ENCODE measurements around the gene HRH3.
A peak's percentile ranks its signal among the peaks of the same experiment; 100 is the strongest.

The HRH3 gene

DNA sequence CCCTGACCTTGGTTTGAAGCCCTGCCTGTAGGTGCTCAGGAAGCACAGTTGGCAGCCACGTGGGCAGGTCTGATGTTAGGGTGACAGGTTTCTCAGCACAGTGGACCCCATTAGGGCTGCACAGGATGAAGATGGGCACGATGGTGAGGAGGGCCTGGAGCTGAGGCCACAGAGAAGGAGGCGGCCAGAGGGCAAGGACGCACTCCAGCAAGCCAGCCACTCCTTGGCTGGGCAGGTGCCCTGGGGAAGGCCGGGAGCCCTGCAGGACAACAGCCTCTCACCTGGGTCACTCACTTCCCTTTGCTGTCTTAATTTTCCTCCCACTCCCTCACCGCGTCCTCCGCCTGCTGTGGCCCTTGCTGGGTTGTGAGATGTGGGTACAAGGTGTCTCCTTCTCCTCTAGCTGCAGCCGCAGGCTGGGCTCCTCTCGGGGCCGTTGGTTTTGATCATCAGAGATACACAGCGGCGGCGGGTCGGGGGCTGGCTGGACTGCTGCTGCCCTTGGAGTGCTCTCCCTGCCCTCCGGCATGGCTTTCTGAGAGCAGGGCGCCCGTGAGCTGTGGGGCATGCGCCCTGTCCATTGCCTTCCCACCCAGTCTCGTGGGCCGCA is 23.9 kb upstream of the HRH3 start:
- no peak for DNase-seq

DNA sequence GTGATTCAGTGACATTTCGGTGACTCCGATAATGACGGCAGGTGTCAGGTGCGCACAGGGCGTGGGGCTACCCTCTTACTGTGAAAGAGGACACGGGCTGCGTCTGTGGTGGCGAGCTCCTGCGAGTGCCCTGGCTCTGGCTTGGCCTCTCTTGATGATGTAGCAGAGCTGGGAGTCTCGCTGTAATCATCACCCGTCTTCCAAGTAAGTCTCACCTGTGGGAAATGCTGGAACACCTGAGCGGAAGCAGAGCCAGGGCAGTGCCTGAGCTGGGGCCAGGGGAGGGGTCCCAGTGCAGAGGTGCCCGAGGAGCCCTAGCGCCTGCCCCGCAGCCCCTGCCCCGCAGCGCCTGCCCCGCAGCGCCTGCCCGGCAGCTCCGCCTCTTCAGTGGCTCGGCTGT is 23.0 kb upstream of the HRH3 start:
- no peak for DNase-seq

DNA sequence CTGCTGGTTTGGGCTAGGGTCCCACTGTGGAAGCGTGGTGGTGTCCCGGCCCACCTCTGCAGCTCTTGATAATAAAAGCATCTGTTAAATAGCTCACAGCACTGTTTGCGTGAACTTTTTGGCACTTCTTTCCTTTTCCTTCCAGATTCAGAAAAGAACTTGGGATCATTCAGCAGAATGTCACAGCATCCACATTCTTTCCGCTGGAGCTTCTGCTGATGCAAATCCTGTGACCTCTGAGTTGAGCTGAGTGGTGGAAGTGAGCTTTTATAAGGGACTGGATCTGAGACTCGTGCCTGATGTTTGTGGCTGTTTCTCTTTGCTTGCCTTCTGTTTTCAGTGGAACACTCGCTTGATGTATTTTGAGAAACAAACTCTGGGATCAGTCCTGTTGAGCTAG is 22.1 kb upstream of the HRH3 start:
- DNase-seq = no peak

DNA sequence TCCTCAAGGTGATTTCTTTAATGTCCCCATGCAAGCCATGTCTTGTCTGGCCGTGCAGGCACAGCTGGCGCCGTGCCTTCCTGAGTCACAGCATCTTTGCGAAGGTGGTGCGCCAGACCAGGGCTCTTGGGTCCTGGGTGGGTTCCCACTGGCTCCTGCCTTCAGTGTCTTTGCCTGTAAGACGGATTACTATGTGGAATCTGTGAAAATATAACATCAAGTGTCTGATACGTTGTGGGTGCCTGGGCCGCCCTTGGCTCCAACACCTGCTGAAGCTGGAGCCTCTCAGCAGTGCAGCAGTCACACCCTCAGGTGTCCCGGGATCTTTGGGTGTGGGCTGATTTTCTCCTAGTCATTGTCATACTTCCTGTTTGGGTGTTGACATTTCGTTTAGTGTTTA is 21.4 kb upstream of the HRH3 start:
- no peak for DNase-seq

DNA sequence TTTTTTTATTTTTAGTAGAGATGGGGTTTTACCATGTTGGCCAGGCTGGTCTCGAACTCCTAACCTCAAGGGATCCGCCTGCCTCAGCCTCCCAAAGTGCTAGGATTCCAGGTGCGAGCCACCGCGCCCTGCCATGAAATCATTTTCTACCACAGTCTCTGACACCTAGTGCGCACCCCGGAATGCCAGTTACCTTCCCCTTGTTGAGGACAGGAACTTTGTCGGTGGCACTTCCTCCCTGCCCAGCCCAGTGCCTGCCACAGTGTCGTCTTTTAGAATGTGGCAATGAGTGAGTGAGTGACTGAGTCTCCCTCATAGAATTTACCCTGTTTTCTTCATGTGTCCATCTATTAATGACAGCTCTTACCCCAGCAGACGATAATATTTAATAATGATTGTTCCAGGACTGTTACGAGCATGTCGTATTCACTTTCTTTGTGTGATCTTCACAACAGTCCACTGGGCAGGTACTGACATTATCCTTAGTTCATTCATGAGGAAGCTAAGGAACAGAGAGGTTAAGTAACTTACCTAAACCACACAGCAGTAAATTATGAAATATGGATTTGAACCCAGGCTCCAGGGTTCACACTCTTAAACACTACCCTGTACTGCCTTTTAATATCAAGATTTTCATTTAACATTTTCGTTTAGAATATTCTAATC is 20.1 kb upstream of the HRH3 start:
- DNase-seq = no peak

DNA sequence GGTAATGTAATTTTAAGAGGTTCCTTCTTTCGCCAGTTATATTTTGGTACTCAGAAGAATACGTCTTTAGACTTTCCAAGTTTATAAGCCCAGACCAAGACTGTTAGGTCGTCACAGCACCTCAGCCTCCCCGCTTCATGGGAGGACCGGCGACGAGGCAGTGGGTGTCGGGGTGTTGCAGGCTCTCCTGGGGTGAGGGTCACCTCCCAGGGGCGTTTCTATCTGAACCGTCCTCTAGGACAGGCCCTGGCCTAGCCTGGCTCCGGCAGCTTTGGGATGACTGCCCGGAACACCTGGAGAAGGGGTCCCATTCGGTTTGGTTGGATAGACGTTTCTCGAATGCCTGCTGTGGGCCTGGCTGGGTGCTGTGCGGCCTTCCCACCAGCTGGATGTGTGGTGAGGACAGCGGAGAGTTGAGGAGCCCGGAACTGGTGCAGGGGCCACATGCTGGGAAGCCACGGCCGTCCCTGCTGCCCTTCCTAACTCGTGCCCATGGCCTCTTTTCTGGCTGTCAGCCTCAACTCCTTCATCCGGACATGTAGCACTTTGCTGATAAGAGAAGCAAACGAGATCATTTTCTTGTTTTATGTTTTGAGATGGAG is 19.3 kb upstream of the HRH3 start:
- DNase-seq = no peak

DNA sequence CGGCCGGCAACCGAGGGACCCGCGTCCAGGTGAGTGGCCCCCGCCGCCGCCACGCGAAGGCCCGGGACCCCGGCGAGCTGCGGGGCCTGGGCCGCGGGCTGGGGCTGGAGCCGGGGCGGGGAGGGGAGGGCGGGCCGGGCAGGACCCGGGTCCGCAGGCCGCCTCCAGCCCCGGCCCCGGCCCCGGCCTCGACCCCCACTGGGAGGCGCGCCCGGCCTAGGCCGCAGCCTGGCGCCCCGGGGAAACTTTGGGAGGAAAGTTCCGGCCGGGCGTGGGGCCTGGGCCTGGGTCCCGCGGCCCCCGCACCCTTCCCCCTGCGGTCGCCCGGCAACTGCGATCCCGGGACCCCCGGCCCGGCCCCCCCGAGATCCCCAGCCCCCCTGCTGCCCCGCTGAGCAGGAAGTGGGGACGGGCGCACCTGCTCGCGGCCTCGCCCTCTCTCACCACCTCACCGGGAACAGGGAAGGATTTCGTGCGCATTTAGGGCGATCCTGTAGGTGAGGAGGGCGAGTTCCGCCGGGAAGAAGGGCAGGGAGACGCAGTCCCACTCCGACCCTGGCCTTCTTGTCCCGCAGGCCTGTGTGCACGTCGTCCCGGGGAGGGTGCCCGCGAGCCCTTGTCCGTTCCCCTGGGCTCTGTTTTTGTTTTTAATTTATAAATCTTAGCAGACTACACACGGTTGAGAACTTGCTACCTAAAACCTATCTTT is 18.6 kb upstream of the HRH3 start:
- no peak for DNase-seq

DNA sequence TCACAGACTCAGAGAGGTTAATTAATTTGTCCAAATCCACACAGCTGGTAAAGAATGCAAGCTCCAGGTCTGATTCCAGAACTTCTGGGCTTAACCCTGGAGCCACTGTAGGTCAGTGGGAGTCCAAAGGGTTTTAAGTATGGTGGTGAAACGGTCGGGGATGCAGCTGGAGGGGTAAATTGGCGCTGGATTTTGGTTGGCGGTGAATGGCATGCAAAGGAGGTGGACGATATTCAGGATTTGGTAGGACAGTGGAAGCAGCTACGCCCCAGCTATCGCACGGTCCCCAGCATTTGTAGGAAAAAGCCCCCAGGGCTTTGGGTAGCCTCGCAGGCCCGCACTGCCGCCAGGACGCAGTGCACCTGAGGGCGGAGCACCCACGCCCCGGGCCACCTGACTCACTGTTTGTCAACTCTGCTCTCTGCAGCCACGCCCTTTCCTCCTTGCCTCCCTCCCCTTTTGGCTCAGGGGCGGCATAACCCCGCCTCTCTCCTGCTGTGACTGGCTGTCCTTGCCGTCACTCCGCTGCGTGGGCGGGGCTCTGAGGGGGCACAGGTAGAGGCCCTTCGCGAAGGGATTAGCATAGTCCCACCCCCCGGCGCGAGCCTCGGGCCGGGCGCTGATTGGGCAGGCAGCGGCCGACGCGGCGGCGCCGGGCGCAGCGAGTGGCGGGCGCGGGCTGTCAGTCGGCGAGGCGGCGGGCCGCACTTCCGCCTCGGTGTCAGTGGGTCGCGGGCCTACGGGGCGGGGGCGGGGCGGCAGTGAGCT is 17.9 kb upstream of the HRH3 start, which contains the start of gene OSBPL2:
Gene OSBPL2 (plus strand): TSS at position 721 of the 768 bp plus-strand sequence. CDS start 17,664 bp downstream, outside the sequence.
- DNase-seq = peak; percentile 96

DNA sequence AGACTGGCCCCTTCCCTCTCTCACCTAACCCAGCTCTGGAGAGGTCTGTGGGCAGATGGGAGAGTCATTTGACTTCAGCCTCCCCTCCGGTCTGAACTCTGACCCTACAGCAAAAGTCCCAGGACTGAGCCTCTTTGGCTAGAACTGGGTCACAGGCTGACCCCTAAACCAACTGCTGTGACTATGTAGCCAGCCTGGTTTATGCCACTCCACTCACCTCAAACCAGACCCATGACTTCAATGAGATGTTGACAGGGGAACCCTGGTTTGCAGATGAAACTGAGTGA is 17.4 kb upstream of the HRH3 start:
- no peak for DNase-seq

DNA sequence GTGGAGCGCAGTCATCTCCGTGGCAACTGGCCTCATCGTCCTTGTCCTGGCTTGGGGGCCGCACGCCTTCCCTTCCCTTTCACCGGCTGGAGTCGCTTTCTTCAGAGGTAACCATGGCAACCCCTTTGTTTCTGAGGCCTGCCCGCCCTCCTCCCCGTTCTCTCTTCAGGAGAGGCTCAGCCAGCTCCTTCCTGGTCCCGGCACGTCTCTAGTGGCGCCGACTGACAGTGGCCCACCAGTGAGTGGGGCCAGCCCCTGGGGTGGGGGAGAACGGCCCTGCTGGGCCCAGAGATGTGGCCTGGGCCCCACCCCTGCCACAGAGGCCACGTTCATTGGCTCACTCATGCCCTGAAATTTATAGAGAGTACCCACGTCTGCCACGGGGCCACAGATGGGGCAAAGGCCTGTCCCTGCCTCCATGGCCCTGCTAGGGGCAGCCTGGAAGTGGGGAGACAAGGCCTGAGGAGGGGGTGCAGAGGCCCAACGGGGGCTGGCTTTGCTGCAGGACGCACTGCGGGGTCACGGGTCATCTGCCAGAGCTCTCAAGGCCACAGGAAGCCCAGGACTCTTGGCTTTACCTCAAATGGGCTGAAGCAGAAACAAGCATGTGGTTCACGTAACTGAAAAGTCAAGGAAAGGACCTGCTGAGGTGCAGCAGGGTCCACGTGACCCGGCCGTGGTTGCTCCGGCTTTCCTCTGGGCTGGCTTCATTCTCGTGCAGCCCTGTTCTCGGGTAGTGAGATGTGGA is 16.9 kb upstream of the HRH3 start:
- DNase-seq = no peak

DNA sequence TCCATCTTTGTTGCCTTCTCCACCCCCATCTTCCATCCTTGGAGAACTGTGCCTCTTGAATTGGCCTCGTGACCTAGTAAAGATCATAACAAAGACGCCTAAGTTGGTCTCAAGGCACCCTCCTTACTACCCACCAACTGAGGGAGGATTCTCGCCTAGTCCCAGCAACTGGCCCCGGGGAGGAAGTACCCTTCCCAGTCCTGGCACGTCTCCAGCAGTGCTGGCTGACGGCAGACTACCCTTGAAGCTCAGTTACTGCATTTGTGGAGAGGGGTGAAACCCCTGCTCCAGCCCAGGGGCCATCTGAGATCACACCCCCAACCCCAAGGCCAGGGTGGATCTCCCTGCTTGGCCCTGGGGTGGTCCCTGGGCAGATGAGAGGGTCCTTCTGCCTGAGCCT is 16.1 kb upstream of the HRH3 start:
- DNase-seq = no peak

DNA sequence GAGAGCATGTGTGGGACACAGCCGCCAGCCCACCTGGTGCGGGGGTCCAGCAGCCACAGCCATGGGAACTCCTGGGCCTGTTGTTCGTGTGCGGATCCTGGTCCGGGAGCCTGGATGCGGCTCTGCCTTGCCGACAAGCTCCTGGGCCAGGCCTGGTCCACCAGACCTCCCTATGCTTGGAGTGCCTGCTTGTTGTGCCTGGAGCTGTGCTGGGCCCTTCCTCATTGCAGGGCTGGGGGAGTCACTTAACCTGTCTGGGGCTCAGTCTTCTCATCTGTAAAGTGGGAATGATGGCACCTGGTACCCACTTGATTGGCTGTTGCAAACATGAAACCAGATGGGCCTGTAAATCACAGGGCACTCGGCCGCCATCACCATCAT is 15.7 kb upstream of the HRH3 start:
- DNase-seq = no peak

DNA sequence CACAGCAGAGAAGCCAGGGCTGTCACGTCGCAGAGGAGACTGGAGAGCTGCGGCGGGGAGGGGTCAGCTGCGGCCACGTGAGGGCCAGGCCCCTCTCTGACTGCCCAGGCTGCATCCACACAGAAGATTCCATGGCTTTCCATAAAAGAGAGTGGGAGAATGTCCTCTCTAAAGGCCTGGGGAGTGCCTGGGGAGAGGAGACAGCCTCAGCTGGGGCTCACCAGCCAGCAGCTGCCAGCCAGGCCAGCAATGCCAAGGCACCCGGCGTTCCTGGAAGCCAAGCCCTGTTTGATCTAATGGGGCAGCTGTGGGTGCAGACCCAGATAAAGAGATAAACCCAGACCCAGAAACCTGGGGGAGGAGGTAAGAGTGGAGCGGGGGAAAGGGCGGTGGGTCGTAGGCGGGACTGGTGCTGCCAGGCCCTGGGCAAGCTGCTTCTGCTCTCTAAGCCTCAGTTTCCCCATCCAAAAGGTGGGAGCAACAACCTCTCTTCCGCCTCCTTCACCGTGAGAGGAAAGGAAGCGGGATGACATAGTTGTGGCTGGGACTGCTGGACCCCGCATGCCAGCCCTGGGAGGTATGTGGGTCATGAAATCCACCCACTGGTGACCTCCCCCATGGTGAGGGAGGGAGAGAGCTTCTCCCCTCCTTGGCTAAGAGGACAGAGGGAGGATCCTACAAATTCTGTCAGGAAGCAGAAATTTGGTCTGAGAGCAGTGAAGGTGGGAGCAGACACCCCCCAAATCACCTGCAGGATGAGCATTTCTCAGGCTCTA is 15.1 kb upstream of the HRH3 start:
- no peak for DNase-seq

DNA sequence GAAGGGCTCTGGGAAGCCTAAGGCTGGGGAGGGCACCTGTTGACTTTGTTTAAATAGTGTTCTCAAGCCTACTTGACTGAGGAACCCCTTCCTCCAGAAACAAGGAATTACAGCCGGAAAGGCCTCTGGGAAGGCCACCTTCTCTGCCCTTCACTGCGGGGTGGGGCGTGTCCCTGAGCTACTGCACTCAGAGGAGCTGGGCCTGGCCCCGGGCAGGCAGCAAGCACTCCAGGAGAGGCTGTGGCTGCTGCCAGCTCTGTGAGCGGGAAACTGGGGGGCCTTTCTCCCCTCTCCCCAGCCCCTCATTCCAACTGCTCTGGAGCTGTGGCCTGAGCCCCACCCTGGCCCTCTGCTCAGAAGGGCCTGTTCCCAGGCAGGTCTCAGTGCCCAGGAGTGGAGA is 14.3 kb upstream of the HRH3 start:
- DNase-seq = no peak

DNA sequence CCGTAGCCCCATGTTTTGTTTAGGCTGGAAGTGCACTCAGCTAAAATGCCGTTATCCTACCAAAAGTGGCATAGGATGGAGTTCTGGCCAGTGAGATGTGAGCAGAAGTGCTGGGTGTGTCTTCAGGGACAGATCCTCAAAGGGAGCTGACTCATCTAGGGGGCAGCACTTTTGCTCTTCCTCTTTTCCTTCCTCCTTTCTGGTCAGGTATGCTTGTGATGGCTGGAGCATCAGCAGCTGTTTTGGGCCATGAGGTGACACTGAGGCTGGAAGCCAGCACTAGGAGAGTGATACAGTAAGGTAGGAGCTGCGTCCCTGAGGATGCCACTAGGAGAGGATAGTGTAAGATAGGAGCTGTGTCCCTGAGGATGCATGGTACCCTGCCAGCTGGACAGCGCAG is 13.6 kb upstream of the HRH3 start:
- DNase-seq = no peak

DNA sequence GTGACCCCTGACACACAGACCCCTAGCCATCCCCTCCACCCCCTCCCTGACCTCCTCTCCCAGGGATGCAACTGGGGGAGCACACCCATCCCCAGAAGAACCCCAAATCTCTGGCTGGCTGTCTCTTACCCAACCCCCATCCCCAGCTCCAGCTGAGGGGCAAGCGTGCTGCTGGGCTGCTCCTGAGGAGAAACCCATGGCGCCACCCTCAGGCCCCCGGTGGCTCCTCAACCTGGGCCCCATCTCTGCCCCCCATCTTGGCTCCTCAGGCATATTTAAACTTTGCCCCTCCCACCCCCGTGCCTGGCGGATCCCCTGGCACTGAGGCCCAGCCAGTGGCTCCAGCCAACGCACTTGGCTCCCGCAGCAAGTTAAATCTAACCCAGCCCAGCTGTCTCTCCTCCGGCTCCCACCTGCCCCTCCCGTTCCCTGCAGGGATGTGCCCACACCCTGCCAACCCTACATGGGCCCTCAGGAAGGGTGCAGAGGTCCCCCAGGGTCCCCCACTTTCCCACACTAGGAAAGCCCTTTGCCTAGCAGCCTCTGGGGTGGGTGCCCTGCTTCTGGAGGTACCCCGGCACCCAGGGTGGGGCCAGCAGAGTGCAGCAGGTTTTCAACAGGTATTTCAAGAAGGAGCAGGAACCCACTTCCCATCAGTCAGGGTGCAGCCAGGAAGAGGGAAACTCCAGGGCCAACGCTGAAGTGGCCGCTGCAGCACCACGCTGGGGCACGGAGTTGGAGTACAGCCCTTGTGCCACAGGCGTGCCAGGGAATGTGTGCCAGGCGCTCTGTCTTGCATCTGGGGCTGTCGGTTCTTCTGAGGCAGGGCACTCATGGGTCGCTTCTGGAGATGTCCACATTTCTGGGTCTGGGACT is 12.9 kb upstream of the HRH3 start:
- no peak for DNase-seq

DNA sequence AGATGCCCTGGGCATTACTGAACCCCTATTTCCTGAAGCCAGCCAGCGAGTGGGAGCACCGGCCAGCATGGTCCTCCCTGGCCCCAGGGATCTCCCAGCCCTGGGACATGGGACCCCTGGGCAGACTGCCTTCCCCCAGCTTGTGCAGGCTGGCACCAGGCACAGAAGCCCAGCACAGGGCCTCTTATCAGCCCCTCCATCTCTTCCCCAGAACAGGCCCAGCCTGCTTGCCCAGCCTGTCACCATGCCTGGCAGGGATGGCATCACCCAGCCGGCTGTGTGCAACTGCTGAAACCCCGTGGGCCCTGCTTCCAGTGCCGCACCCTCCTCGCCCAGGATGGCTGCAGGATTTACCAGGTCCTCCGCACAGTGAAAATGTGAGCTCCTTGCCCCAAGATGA is 12.1 kb upstream of the HRH3 start:
- DNase-seq = no peak

DNA sequence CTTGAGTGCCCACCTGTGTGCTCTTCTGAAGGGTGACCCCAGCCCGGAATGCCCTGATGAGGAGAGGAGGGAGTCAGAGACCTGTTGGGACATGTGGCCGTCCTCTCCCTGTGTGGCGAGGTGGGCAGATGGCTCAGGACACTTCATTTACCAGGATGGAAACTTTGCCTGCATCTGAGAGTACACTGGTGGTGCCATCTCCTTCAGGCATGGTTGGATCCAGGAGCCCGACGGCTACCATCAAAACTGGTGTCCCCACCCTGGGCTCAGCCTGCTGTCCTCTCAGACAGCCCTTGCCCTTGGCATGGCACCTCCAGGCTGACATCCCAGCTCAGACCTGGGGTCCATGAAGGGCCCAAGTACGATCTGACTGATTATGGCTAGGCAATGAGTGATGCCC is 11.2 kb upstream of the HRH3 start:
- DNase-seq = no peak

DNA sequence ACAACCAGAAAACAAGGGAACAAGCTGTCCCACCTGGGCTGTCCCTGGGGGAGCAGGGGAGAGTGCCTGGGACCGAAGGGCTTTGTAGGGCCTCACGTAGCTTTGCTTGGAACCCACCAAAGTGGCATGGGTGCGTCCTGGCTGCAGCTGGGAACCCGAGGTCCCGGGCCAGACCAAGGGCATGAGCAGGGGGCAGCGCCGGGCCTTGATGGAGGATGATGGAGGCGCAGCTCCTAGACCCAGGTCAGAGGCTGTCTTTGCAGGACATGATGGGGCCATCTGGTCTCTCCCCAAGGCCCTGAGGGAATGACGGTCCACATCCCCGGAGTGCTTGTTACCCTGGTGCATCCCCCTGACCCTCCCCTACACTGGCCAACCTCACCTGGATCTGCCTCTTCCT is 10.6 kb upstream of the HRH3 start:
- DNase-seq = no peak

DNA sequence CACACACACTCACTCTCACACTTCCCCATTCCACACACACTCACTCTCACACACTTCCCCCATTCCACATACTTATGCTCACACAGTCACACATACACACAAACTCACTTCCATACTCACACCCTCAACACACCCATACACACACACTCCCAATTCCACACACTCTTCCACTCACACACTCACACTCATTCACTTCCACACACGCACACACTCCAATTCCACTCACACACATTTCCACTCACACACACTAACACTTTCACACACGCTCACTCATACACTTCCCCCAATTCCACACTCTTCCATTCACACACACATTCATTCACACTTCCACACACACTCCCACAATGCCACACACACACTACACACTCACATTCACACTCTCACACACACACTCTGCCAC is 10.2 kb upstream of the HRH3 start:
- DNase-seq = no peak

DNA sequence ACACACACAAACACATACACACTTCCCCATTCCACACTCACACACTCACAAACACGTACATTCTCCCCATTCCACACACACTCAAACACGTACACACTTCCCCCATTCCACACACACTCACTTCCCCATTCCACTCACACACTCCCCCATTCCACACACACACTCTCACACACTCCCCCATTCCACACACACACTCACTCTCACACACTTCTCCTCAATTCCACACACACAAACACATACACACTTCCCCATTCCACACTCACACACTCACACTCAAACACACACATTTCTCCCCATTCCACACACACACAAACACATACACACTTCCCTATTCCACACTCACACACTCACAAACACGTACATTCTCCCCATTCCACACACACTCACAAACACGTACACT is 9.6 kb upstream of the HRH3 start:
- no peak for DNase-seq
